Smooth muscle cell of the umbilical artery (primary cell): ENCODE measurements around the gene MAP4K5. TPM values are rescaled to one million over a fixed set of nuclear protein-coding genes. Genes with fewer than 3 reads are reported as not detected.

Experiments
- total RNA-seq: library from RNA; depleted of rRNA; stranded (reverse); fragments of >200 nt; gene quantifications from 2 replicates; pipeline ENCODE4 v1.2.3, GENCODE V29; 2014

MAP4K5 gene
- total RNA-seq, result 60.0 and 83.5 TPM in 2 replicates

DNA sequence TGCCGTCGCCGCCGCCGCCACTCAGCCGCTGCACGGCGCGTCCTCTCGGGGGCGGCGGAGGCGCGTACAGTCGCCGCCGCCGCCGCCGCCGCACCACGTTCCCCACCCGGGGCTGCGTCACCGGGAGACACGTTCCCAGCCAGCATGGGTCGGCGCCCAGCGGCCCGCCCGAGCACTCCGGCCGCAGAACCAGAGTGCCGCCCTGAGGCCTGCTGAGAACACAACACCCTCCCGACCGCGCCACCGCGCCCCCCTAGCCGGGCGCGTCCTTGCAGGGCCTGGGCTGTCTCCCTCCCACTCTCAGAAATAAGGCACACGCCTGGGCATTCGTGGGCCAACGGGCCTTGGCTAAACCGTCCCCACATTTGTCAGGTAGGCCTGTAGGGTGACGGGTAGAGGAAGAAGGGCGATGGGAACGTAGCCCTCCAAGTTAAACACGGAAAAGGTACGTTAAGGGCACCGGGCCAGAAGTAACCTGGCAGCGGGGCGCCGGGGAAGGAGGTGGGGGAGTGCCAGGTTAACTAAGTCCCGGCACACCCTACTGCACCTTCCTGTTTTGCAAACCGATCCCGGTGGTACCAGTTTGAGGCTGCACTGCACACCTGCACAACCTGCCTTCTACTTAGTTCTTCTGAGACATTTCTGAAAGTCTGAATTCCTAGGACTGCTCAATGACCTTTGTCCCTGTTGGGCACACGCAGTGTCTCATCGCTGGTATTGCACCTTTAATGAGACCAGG is at the start of gene MAP4K5:
TSS of gene MAP4K5 (minus strand) at position 68 of the 739 bp plus-strand sequence. CDS start 520 bp downstream, outside the sequence.

DNA sequence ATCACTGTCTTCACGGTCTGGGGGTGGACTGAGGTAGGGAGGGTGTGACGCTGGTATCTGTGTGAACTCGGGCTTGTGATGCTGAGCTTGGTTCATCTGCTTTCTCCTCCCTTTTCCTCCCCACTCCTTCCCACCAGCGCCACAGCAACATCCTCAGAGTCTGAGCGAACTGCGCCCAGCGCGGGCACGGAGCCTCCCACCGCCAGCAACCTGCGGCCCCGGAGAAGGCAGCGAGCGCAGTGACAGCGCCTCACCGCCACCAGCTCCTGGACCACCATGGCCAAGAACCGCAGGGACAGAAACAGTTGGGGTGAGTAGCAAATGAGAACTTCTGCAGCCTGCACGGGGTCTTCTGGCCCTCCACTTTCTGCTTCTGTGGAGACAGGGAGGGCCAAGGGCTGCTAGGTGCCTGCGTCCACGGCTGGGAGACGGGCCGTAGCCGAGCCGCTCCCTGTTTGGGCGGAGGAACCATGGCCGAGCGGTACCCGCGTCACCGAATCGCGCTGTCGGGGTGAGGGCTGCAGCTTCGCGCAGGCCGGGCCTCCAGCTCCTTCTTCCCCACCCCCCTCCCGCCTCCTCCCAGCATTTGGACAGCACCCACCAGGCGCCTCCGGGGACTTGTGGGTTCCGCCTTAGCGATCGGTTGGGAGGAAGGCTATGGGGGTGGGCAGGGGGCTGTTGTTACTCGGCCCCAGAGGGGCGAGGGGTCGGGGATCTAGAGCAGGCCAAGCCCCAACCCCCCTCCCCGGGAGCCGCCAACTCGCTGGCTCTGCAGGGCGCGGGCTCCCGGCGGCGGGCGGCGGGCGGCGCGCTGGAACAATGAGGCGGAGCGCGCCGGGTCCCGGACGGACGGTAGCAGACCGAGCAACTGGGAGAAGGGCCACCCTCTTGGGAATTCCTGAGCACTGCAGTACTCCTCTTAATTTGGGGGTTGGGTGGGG is 27.9 kb upstream of the MAP4K5 start, which contains the start of gene ATL1:
TSS of gene ATL1 (plus strand) at position 156 of the 941 bp plus-strand sequence. CDS start at position 277, 121 bp downstream.

DNA sequence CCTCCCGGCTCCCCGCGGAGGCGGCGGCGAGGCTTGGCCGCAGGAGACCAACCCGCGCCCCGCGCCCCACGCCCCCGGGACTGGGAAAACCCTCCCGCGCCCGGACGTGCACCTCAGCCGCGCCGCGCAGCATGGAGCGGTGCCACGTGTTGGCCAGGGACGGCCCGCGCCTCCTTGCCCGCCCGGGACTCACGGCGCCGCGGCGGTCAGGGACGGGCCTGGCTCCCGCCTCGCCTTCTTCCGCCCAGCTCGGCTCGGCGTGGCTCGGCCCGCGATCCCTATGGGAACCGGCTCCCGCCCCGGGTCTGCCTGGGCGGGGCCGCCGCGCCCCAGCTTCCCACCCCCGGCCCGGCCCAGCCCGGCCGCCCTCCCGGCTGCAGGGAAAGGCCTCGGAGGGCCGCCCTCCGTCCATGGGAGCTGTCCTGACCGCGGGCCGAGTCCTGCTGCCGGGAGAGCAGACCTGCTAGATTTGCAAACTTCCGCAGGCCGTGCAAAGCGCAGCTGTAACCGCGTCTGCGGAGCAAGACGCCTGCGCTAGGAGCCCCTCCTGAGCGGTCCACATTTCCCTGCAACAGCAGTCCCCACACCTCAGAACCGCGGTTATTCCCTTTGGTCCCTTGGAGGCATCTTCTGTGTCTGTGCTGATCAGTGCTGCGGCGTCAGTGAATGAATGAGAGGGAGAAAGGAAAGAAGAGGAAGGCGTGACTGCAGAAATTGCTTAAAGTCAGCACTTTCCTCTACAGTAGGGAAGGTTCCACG is 135.6 kb downstream of the MAP4K5 start, which contains the start of gene CDKL1:
TSS of gene CDKL1 (minus strand) at position 251 of the 759 bp plus-strand sequence. CDS start 1,013 bp downstream, outside the sequence.

Other genes starting within 250 kb of the MAP4K5 start
- 3.6 and 4.6 TPM in 2 replicates for gene L2HGDH, start 220.3 kb downstream of the MAP4K5 start, total RNA-seq
- 5.0 and 8.6 TPM in 2 replicates for gene DMAC2L, start 220.2 kb downstream of the MAP4K5 start, total RNA-seq
- 4.1 and 7.4 TPM in 2 replicates for gene CDKL1, start 135.7 kb downstream of the MAP4K5 start, total RNA-seq
- 5.6 and 5.7 TPM in 2 replicates for gene ATL1, start 27.6 kb upstream of the MAP4K5 start, total RNA-seq
- gene SAV1, start 135.7 kb upstream of the MAP4K5 start, total RNA-seq, result 19.6 and 19.7 TPM in 2 replicates